ENCODE data around the gene HHEX. TPM values are rescaled to one million over a fixed set of nuclear protein-coding genes. Genes with fewer than 3 reads are reported as not detected.

The HHEX gene
- total RNA-seq, 4 donors from 2014 or later, result 2.8 to 10.6 (median 5.9) TPM

GRCh38 chr10:92742331-92743228, 52.8 kb downstream of the HHEX start:
- TF ChIP-seq CTCF (IDR thresholded peaks at IDR 0.05) (no peak), EP300 (IDR thresholded peaks at IDR 0.05) (no peak), POLR2A (IDR thresholded peaks at IDR 0.05) (no peak), POLR2AphosphoS5 (IDR thresholded peaks at IDR 0.05) (no peak)
- WGBS, 2 donors (ENCODE audit: low coverage in 1 of 2), result 82 to 86% methylated on average over 9 of the region's 9 CpGs
- H3K9me3 ChIP-seq, result no peaks in the 10 kb centered on the region
- ATAC-seq, result no peak
- no peaks in the 10 kb centered on the region for H3K27me3 ChIP-seq
- no peak overlapping the region for H3K4me3 ChIP-seq
- no peaks in the 10 kb centered on the region for H3K36me3 ChIP-seq
- H3K4me1 ChIP-seq, result no peaks in the 10 kb centered on the region
- no peak overlapping the region for H3K27ac ChIP-seq

Small RNA genes lying within 50 kb of the gene (small RNA-seq; reads per million reads assigned to genes)
- gene RF00019 (0 reads per million in 4 donors), gene RN7SL644P (0 reads per million in 4 donors)

Other genes with a start within 250 kb of the HHEX start
- gene IDE, start 115.9 kb upstream of the HHEX start, total RNA-seq, result 10 to 100 TPM; 27.7 to 47.3 (median 41.2) TPM
- 1 to 10 TPM in 1 of 4 donors, under 1 TPM in 3; 0.27 to 1.6 (median 0.44) TPM for gene KIF11, start 96.8 kb upstream of the HHEX start, total RNA-seq
- gene EXOC6, start 158.6 kb downstream of the HHEX start, total RNA-seq, result 10 to 100 TPM; 14.4 to 22.4 (median 16.8) TPM